Left lung (tissue), 10 donors: ENCODE measurements around the gene TMEM127. TPM values are rescaled to one million over a fixed set of nuclear protein-coding genes. Genes with fewer than 3 reads are reported as not detected.
A peak's percentile ranks its signal among the peaks of the same experiment; 100 is the strongest.
"Not testable (repeated sequence)": the region's sequence is repeated elsewhere in the genome, so short reads cannot be mapped to it uniquely, and the experiment has no call there.

ENCODE experiments used
- ATAC-seq: fragments of 200-7000 bp; cut with Tn5 transposase; one replicate; pipeline ENCODE4 v1.9.1; 2020; ENCODE audit warnings: moderate library complexity
- DNase-seq, 4 donors: peaks; one replicate each; pipeline ENCODE4 v3.0.0-alpha.2; 2013 to 2020
- H3K27ac ChIP-seq, 2 donors: fragments of 200-600 bp; sonication (generic) in 1 of 2; one replicate each; pipeline versions ENCODE4 v1.5.0 to v1.8.0; 2020 to 2021
- H3K27me3 ChIP-seq, 2 donors: fragments of 200-600 bp; sonication (generic) in 1 of 2; one replicate each; pipeline versions ENCODE4 v1.5.0 to v1.8.0; 2020 to 2021
- H3K36me3 ChIP-seq, 2 donors: fragments of 200-600 bp; sonication (generic) in 1 of 2; one replicate each; pipeline versions ENCODE4 v1.5.0 to v1.8.0; 2020 to 2021
- H3K4me1 ChIP-seq, 2 donors: fragments of 200-600 bp; one replicate each; pipeline ENCODE4 v1.8.0; 2021
- H3K4me3 ChIP-seq, 2 donors: fragments of 200-600 bp; sonication (generic) in 1 of 2; one replicate each; pipeline versions ENCODE4 v1.5.0 to v1.8.0; 2020 to 2021; ENCODE audit warnings: mild to moderate bottlenecking in 1 of 2
- H3K9me3 ChIP-seq, 2 donors: fragments of 200-600 bp; sonication (generic) in 1 of 2; one replicate each; pipeline versions ENCODE4 v1.5.0 to v1.8.0; 2020 to 2021
- intact Hi-C, 2 donors: fragments of 100-400 bp; cut with DNase I; formaldehyde crosslinking; loops; one replicate each; pipeline versions ENCODE4 v1.11.2 to v1.14.2; 2022
- polyA plus RNA-seq, 6 donors: library from polyadenylated mRNA; unstranded; fragments of 120-200 nt; gene quantifications; one replicate each; pipeline ENCODE4 v1.2.1, GENCODE V29; 2013; ENCODE audit not compliant: insufficient read length in 6 of 6
- total RNA-seq, 2 donors: library from RNA; stranded (reverse); fragmentation: NEBNext Ultra II Directional; extraction: Animal tissue kit (Norgen Biotek cat#: 25700); gene quantifications; one replicate each; pipeline ENCODE4 v1.2.1, GENCODE V29; 2021
- TF ChIP-seq, protein P1 (sequence below), 2 donors: fragments of 200-600 bp; sonication (generic) in 1 of 2; IDR thresholded peaks; one replicate each; pipeline versions ENCODE4 v1.5.0 to v1.8.0; 2021; ENCODE audit warnings: antibody characterized with exemption in 2 of 2
- donor health status: DM: no; HTN: yes; CAD: no.
- donor health status: DM: no; HTN: no; CAD: no.

The TMEM127 gene
- total and polyA plus RNA-seq, 8 donors: 29.1 to 79.9 (median 34.5) TPM

DNA sequence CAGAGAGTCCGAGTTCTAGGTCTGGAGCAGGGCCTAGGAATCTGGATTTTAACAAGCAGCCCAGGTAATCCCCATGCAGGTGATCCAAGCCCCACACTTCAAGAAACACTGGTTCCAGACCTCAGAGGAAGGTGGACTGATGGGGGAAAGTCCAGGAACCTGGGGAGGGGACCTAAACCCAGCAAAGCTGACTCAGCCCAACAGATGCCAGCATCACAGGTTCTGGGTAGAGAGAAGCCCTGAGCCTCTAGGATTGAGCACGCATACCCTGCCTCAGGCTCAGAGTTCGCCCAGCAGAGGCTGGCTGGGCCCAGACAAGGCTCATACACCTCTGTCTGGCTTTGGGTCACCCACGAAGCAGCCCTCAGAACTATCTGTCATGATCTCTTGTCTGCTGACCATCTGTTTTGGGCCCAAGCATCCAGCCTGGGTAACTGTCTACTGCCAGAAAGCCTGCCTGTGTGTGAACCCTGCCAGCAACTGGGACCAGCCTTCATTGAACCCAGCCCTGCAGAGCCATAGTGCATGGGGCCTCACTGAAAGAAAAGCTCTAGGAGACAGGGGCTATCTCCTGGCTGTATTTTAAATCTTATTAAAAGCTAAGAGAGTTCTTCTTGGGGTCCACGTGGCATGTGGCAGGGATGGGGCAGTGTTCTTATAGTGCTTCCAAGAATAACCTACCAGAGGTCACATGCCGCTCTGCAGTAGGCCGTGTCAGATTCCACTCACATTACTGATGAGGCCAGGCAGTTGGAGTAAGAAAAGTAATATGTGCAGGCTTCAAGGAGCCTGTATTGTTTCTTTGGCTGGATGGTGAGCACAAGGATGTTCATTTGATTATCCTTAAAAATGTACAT lies 7.4 kb downstream of the TMEM127 start:
- Histone ChIP-seq H3K4me1 (peaks cover 20 to 100% of the 10 kb centered on the region in 2 donors), H3K9me3 (no peaks in the 10 kb centered on the region), H3K4me3 (no peak overlapping the region), H3K27me3 (no peaks in the 10 kb centered on the region), H3K36me3 (peaks cover 0 to 61% of the 10 kb centered on the region in 2 donors), H3K27ac (peak overlapping the region; percentile 81 to 95)
- intact Hi-C loops: no loop called here
- ATAC-seq: no peak
- no peak for DNase-seq
- TF ChIP-seq, protein P1, sequence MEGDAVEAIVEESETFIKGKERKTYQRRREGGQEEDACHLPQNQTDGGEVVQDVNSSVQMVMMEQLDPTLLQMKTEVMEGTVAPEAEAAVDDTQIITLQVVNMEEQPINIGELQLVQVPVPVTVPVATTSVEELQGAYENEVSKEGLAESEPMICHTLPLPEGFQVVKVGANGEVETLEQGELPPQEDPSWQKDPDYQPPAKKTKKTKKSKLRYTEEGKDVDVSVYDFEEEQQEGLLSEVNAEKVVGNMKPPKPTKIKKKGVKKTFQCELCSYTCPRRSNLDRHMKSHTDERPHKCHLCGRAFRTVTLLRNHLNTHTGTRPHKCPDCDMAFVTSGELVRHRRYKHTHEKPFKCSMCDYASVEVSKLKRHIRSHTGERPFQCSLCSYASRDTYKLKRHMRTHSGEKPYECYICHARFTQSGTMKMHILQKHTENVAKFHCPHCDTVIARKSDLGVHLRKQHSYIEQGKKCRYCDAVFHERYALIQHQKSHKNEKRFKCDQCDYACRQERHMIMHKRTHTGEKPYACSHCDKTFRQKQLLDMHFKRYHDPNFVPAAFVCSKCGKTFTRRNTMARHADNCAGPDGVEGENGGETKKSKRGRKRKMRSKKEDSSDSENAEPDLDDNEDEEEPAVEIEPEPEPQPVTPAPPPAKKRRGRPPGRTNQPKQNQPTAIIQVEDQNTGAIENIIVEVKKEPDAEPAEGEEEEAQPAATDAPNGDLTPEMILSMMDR (IDR thresholded peaks at IDR 0.05): no peak

DNA sequence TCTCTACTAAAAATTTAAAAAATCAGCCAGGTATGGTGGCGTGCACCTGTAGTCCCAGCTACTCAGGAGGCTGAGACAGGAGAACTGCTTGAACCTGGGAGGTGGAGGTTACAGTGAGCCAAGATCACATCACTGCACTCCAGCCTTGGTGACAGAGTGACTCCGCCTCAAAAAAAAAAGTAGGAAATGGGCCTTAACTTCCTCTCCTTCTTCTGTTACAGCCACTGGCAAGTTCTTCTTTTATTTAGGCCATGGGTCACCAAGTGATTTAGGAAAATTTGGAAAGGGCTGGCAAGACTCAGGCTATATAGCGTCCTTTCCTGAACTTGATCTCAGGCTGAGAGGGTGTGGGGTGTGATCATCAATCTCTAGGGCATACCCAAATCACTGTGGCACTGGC lies 8.1 kb downstream of the TMEM127 start:
- ATAC-seq: peak; percentile 10
- Histone ChIP-seq H3K36me3 (peaks cover 0 to 65% of the 10 kb centered on the region in 2 donors), H3K4me1 (peaks cover 20 to 97% of the 10 kb centered on the region in 2 donors), H3K27ac (peak overlapping the region; percentile 81 to 95)
- H3K9me3 ChIP-seq, H3K4me3 ChIP-seq, intact Hi-C loops, H3K27me3 ChIP-seq, DNase-seq: not testable (repeated sequence)

DNA sequence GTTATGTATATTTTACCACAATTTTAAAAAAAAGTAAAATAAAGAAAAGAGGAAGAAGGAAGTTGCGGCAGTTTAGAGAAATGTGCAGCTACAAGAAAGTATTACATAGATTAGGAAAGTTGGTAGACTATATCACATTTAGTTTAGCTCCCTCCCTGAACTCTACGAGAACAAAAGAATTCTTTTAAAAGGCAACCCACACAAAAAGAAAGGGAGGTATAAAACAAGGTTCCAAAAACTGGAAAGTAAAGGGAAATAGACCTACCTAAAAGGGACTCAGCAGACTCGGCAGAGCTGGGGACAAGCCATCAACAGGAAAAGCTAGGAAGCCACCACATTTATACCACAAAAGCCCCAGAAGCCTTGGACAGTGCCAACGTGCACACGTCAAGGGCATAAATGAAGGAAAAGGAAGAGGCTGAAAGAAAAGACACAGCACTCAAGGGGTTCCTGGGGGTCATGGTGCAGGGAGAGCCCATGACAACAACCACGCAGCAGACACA lies 9.1 kb downstream of the TMEM127 start:
- ATAC-seq (no peak), DNase-seq (no peak)
- H3K27ac ChIP-seq: peak overlapping the region; percentile 69 to 95
- peaks cover 0 to 70% of the 10 kb centered on the region in 2 donors for H3K36me3 ChIP-seq
- TF ChIP-seq, protein P1 (IDR thresholded peaks at IDR 0.05): no peak
- H3K4me3 ChIP-seq: no peak overlapping the region
- intact Hi-C loops: no loop called here
- peaks cover 20 to 97% of the 10 kb centered on the region in 2 donors for H3K4me1 ChIP-seq
- no peaks in the 10 kb centered on the region for H3K9me3 ChIP-seq
- no peaks in the 10 kb centered on the region for H3K27me3 ChIP-seq

DNA sequence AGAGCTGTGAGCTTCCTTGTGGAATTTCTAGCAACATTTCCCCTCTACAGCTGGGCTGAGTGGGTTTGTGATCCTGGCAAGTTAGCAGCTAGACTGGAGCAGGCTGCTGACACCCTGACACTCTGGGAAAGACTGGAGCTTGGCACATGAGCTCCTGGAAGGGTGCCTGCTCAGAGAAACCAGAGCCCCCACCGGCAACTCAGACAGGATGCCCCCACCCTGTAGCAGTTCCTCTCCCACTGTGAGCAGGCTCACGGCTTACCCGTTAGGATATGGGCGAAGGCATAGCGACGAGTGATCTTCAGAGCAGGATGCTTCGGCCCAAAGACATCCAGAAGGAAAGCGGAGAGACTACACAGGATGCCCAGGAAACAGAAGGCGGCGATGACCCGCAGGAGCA lies 11.2 kb downstream of the TMEM127 start:
- intact Hi-C loops: no loop called here
- no peak for ATAC-seq
- Histone ChIP-seq H3K27me3 (no peaks in the 10 kb centered on the region), H3K9me3 (no peaks in the 10 kb centered on the region), H3K36me3 (peaks cover 0 to 75% of the 10 kb centered on the region in 2 donors), H3K27ac (peak overlapping the region in 1 of 2 donors; percentile 95), H3K4me1 (peaks cover 7 to 95% of the 10 kb centered on the region in 2 donors), H3K4me3 (no peak overlapping the region)
- TF ChIP-seq, protein P1 (IDR thresholded peaks at IDR 0.05): no peak
- DNase-seq: no peak

DNA sequence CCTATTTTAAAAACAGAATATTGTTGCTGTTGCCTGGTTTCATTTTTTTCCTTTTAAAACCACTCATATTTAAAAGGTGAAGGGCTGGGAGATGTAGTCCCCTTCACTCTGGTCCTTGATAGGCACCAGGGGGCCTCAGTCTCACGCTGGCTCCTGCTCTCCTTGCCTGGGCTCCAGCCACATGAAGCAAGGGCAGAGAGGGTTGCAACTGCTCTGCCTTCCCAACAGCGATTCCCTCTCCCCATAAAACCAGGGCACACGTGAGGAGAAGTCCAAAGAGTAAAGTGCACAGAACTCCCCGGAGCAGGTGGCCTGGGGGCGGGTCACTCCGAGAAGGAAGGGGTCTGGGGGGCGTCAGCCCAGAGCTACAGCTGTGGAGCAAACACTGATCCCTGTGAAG lies 12.8 kb downstream of the TMEM127 start:
- no peak for DNase-seq
- Histone ChIP-seq H3K36me3 (peaks cover 0 to 62% of the 10 kb centered on the region in 2 donors), H3K27ac (no peak overlapping the region)

More for the DNA sequence above, 12.8 kb downstream of the TMEM127 start:
- Histone ChIP-seq H3K9me3 (no peaks in the 10 kb centered on the region), H3K4me3 (no peak overlapping the region), H3K4me1 (peaks cover 6 to 90% of the 10 kb centered on the region in 2 donors), H3K27me3 (no peaks in the 10 kb centered on the region)
- intact Hi-C loops: no loop called here
- ATAC-seq: no peak
- TF ChIP-seq, protein P1 (IDR thresholded peaks at IDR 0.05): no peak
